HG02571 (cell line): Measurements from ENCODE around the gene DNM2.
A peak's percentile ranks its signal among the peaks of the same experiment; 100 is the strongest.
"Not testable (repeated sequence)": the region's sequence is repeated elsewhere in the genome, so short reads cannot be mapped to it uniquely, and the experiment has no call there.

Experiments
- ATAC-seq: cut with Tn5 transposase; IDR thresholded peaks from one replicate; pipeline ENCODE4 v1.9.1; 2021; ENCODE audit warnings: mild to moderate bottlenecking, moderate library complexity; ENCODE audit not compliant: unreplicated experiment

DNM2 gene

DNA sequence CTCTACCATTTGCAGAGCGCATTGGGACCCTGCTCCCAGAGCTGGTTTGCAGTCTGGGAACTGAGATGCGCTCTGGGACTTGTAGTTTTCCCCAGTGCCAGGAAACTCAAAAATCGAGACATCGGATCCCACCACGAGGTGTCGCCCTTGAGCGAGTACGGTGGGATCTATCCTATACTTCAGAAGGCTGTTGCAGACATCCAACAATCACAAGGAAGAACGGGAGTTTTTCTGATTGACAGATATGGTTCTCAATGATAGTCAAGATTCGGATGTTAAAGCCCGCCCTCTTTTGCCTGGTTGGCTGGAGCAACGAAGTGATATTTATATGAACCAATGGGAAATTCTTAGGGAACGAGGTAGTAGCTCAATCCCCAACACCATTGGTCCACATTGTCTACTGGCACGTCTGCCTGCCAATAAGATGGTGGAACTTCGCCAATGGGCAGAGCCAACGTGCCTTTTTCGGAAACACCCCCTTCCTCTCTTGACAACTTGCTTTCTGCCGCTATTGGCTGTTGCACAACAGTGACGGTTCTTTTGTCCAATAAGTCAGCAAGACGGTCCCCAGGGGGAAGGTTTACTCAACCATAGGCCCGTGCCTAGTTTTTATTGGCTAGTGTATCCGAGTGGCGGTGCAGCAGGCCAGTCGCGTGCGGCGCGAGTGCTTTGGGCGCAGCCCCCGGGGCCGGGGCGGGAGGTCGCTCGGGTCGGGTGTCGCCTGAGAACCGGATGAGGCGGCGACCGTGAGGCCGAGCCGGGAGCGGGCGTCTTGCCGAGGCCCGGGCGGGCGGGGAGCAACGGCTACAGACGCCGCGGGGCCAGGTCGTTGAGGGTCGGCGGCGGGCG, at the start of gene DNM2:
DNM2 (plus strand) TSS at position 724 of the 849 bp plus-strand sequence. CDS start 164 bp downstream, outside the sequence.
- peak; percentile 82 for ATAC-seq

- no peak for ATAC-seq
These were observed 48.6 kb upstream of the DNM2 start for GRCh38 chr19:10669246-10669645.

GRCh38 chr19:10670182-10670581, 47.7 kb upstream of the DNM2 start:
- no peak for ATAC-seq

DNA sequence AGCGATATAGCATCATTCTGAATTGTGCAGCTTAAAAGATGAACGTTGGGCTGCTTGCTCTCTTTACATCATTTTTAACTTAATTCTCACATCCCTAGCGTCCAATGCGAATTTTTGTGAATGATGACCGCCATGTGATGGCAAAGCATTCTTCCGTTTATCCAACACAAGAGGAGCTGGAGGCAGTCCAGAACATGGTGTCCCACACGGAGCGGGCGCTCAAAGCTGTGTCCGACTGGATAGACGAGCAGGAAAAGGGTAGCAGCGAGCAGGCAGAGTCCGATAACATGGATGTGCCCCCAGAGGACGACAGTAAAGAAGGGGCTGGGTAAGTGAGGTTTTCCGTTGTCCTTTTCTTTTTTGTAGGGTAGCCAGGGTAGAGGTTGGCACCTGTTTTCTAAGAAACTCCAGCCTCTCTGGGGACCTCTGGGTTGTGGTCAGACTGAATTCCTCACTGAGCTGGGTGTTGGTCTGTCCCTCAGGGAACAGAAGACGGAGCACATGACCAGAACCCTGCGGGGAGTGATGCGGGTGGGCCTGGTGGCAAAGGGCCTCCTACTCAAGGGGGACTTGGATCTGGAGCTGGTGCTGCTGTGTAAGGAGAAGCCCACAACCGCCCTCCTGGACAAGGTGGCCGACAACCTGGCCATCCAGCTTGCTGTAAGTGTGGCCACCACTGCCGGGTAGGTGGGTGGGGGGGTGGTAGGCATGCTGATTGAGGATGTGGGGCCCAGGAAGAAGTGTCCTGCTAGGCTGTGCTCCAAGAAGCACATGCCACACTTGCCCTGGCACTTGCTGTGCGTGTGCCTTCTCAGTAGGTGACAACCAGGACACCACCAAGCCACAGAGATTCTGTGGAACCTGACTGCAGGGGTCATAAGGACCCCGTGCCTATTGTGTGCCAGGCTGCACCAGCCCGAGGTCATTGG, 46.7 kb upstream of the DNM2 start:
- ATAC-seq, result no peak

DNA sequence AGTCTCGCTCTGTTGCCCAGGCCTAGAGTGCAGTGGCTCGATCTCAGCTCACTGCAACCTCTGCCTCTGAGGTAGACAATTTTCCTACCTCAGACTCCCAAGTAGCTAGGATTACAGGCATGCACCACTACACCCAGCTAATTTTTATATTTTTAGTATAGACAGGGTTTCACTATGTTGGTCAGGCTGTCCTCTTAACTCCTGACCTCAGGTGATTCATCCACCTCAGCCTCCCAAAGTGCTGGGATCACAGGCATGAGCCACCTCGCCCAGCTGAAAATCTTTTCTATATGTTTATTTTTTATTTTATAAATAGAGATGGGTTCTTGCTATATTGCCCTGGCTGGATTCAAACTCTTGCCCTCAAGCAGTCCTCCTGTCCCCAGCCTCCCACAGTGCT, 46.0 kb upstream of the DNM2 start:
- not testable (repeated sequence) for ATAC-seq

GRCh38 chr19:10675214-10675613, 42.7 kb upstream of the DNM2 start:
- not testable (repeated sequence) for ATAC-seq

GRCh38 chr19:10677751-10678150, 40.1 kb upstream of the DNM2 start:
- ATAC-seq, result no peak

- ATAC-seq, result no peak
These were observed 39.1 kb upstream of the DNM2 start for GRCh38 chr19:10678813-10679212.

GRCh38 chr19:10679743-10680142, 38.1 kb upstream of the DNM2 start:
- no peak for ATAC-seq

DNA sequence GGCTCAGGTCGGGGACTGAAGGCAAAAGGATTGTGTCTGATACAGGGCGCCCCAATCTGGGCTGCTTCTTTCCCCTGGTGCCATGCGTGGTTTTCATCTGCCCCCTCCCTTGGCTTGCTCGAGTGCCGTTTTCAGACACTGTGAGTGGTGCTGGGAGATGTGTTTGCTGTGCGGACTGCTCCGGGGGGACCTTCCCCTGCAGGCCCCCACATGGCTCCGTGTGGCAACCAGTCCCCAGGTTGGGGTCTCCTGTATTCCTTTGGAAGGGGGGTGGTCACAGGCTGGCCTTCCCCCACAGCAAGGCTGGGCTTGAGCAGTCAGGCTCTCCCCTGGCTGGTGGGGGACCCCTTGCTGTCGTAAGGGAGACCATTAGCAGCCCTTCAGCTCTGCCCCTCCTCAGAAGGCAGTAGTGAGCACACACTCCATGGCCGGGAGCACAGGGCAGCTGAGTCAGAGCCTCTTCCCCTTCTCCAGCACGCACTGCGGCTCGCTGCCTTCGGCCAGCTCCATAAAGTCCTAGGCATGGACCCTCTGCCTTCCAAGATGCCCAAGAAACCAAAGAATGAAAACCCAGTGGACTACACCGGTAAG, 37.2 kb upstream of the DNM2 start:
- ATAC-seq, result no peak

DNA sequence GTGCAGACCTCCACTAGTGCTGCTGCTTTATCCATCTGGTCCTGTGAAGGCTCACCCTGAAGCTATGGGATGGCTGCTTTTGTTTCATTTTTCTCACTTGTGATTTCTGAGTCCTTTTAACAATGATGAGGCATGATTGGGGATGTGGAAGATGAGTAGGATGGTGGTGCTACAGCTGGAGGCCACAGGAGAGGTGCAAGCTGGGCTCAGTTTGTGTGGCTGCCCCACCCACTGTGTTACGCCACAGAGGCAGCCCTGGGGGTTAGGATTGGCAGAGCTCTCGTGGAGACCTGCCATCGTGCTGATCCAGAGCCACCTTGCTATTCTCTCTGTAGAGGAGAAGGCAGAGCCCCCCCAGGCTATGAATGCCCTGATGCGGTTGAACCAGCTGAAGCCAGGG, 36.2 kb upstream of the DNM2 start:
- ATAC-seq, result no peak

GRCh38 chr19:10682397-10683063, 35.3 kb upstream of the DNM2 start:
- no peak for ATAC-seq

DNA sequence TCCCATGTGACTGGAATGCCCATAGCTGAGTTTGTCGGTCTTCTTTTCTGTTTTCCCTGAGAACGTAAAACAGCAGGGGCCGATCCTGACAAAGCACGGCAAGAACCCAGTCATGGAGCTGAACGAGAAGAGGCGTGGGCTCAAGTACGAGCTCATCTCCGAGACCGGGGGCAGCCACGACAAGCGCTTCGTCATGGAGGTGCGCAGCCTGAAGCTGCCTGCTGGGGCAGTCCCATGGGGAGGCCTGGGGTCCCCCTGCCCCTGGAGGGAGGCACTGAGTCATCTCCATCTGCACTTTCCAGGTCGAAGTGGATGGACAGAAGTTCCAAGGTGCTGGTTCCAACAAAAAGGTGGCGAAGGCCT, 34.8 kb upstream of the DNM2 start:
- ATAC-seq, result no peak

DNA sequence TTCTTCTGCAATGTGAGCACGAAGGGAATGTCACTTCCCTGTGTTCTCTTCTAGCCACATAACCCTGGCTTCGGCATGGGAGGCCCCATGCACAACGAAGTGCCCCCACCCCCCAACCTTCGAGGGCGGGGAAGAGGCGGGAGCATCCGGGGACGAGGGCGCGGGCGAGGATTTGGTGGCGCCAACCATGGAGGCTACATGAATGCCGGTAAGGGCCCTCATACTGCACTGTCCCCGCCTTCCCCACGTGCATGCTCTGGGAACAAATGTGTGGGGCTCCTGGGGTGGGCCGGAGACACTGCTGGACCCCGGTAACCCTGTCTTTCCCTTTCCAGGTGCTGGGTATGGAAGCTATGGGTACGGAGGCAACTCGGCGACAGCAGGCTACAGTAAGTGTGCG, 34.3 kb upstream of the DNM2 start:
- no peak for ATAC-seq

DNA sequence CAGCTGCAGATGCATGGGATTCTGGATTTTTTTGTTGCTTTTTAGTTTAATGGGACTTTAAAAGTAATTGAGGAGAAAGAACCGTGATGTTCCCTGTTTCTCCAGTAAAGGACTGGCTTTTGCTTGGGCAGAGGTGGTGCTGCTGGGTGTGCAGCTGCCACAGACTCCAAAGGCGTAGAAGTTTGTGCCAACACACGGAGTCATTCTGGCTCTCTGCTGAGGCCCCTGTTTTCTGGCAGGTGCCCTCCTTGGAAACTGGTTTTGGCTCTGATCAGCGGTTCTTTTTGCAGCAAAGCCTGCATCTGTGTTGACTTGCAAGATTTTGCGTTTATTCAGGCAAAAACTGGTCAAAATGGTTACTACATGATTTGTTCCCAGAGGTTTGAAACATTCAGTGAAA, 32.7 kb upstream of the DNM2 start:
- ATAC-seq, result no peak

- ATAC-seq, result no peak
These were observed 31.7 kb upstream of the DNM2 start for GRCh38 chr19:10686193-10686592.

DNA sequence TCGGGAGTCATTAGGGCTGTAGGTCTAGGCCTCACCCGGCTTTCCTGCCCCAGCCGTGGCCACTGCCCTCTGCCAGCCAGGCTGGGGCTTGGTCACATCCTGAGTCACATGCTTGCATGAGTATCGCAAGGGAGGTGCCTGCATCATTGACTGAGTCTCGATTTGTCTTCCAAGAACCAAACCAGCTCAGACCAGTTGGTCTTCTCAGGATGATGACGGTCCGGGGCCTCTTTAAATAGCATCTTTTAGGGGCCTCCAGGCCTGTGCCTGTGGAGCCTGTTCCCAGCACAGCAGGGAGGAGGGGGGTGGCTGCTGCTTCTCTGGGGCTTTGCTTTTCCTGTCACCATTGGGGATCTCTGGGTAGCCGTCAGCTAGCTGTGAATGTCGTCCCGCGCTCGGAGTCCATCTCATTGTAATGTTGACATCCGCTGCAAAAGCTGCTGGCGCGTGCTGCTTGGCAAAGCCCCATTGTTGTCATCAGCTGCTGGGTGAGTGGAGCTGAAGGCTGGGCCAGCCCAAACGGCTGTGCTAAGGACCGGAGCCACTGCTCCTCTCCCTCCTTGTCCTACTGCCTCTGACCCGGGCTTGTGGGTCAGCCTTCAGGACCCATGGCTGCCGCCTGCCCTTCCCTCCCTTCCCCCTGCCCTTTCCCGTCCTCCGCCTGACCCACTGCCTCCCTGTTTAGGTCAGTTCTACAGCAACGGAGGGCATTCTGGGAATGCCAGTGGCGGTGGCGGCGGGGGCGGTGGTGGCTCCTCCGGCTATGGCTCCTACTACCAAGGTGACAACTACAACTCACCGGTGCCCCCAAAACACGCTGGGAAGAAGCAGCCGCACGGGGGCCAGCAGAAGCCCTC, 31.0 kb upstream of the DNM2 start:
- ATAC-seq, result no peak

DNA sequence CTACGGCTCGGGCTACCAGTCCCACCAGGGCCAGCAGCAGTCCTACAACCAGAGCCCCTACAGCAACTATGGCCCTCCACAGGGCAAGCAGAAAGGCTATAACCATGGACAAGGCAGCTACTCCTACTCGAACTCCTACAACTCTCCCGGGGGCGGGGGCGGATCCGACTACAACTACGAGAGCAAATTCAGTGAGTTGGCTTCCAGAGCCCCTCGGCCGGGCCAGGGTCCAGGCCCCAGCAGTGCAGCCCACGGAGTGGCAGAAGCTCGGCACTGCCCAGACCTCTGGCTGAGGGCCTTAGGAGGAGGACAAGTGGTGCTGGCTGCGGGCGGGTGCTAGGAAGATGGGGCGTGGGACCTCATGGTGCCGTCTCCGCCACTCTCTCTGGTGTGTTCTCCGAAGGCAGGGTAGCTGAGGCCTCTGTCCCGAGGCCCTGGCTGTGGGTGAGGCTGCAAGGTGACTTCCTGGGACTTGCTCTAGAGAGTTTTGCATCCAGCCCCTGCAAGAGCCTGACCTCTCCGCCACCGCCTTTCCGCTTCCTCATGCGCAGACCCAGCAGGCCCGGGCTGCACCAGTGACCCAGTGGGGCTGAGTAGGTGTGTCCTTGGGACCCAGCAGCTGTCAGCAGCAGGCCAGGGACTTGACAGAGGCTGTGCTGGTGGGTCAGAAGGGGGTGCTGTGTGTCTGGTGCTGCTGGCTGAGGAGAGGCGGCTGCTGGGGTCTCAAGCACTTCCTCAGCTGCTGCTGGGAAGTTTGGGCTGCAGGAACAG, 30.2 kb upstream of the DNM2 start:
- ATAC-seq, result no peak

DNA sequence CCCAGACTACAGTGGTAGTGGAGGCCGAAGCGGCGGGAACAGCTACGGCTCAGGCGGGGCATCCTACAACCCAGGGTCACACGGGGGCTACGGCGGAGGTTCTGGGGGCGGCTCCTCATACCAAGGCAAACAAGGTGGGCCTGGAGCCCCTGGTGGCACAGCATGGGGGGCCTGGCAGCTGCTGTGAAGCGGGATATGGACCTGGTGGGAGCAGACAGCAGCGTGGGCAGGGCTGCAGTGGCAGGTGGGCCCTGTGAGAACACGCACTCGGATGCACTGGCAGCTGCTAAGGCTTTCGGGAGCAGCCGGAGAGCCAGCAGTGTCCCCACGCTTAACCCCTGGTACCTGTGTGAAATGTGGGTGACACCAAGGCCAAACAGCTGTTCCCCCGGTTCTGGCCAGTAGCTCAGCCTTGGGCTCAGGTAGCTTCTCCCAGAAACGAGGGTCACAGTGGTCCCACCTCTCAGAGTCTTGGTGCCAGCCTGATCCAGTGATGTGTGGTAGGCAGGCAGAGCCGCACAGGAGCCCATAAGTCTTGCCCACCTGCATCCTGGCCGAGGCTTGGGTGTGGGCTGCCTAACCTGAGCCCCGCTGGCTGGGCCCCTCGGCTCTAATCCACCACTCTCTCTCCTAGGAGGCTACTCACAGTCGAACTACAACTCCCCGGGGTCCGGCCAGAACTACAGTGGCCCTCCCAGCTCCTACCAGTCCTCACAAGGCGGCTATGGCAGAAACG, 29.2 kb upstream of the DNM2 start:
- ATAC-seq, result no peak
